ENCODE results near the gene ARPC5L.
A peak's percentile ranks its signal among the peaks of the same experiment; 100 is the strongest.

The ARPC5L gene

GRCh38 chr9:124857533-124858162, 4.3 kb upstream of the ARPC5L start:
- H3K36me3 ChIP-seq = peaks cover 44 to 56% (median 53%) of the 10 kb centered on the region in 11 experiments
- H3K4me2 ChIP-seq = peak overlapping the region in 1 of 11 experiments; percentile 97; a peak in 2 of 22 replicates
- H3K27ac ChIP-seq = no peak overlapping the region
- H3K27me3 ChIP-seq = no peaks in the 10 kb centered on the region
- no peak for TF ChIP-seq Cebpa-rat (IDR thresholded peaks at IDR 0.05)
- H3K9me3 ChIP-seq (replicated peaks in 1 of 11) = no peaks in the 10 kb centered on the region
- peaks cover 57 to 83% (median 75%) of the 10 kb centered on the region in 11 experiments for H4K20me1 ChIP-seq
- H3K4me3 ChIP-seq = no peak overlapping the region
- H3K9ac ChIP-seq = peak overlapping the region in 6 of 11 experiments; percentile 94 to 100 (median 98); a peak in 8 of 22 replicates
- peaks cover 27 to 40% (median 36%) of the 10 kb centered on the region in 10 experiments for H3K4me1 ChIP-seq

GRCh38 chr9:124858330-124859046, 3.4 kb upstream of the ARPC5L start:
- no peaks in the 10 kb centered on the region for H3K9me3 ChIP-seq (replicated peaks in 1 of 11)
- 0 out of 22 replicates have a peak overlapping the region, but pooled peaks of 1 of the 11 experiments have one; percentile 4 for H3K27ac ChIP-seq
- TF ChIP-seq Cebpa-rat (IDR thresholded peaks at IDR 0.05) = no peak
- H4K20me1 ChIP-seq = peaks cover 57 to 81% (median 75%) of the 10 kb centered on the region in 11 experiments
- peak overlapping the region; percentile 94 to 100 (median 99); a peak in 20 of 22 replicates for H3K9ac ChIP-seq
- peaks cover 32 to 43% (median 38%) of the 10 kb centered on the region in 10 experiments for H3K4me1 ChIP-seq
- peak overlapping the region; percentile 8 to 99 (median 97); a peak in 19 of 22 replicates for H3K4me2 ChIP-seq
- peak overlapping the region in 8 of 10 experiments; percentile 17 to 100 (median 93); a peak in 11 of 20 replicates for H3K4me3 ChIP-seq
- H3K27me3 ChIP-seq = no peaks in the 10 kb centered on the region
- H3K36me3 ChIP-seq = peaks cover 44 to 56% (median 53%) of the 10 kb centered on the region in 11 experiments

GRCh38 chr9:124859803-124860581, 1.9 kb upstream of the ARPC5L start:
- H3K27ac ChIP-seq = peak overlapping the region in 10 of 11 experiments; percentile 96 to 100 (median 100); a peak in 20 of 22 replicates
- H3K36me3 ChIP-seq = peaks cover 44 to 56% (median 53%) of the 10 kb centered on the region in 11 experiments
- peak overlapping the region; percentile 94 to 100 (median 99) for H3K9ac ChIP-seq
- H3K4me2 ChIP-seq = peak overlapping the region; percentile 88 to 99 (median 98)
- peak overlapping the region; percentile 84 to 100 (median 92) for H3K4me3 ChIP-seq
- H3K4me1 ChIP-seq = peaks cover 35 to 47% (median 41%) of the 10 kb centered on the region in 10 experiments
- no peak for TF ChIP-seq Cebpa-rat (IDR thresholded peaks at IDR 0.05)
- no peaks in the 10 kb centered on the region for H3K27me3 ChIP-seq
- no peaks in the 10 kb centered on the region for H3K9me3 ChIP-seq (replicated peaks in 1 of 11)
- H4K20me1 ChIP-seq = peaks cover 57 to 67% (median 66%) of the 10 kb centered on the region in 11 experiments

- H3K27ac ChIP-seq = peak overlapping the region; percentile 95 to 100 (median 99)
- TF ChIP-seq Cebpa-rat (IDR thresholded peaks at IDR 0.05) = no peak
- peaks cover 55 to 59% (median 59%) of the 10 kb centered on the region in 11 experiments for H4K20me1 ChIP-seq
Observed at GRCh38 chr9:124860582-124861341, 1.2 kb upstream of the ARPC5L start.

GRCh38 chr9:124863371-124863871, 1.5 kb downstream of the ARPC5L start:
- TF ChIP-seq Cebpa-rat (IDR thresholded peaks at IDR 0.05) = no peak
- no peaks in the 10 kb centered on the region for H3K9me3 ChIP-seq (replicated peaks in 1 of 11)
- H3K4me1 ChIP-seq = peaks cover 51 to 59% (median 54%) of the 10 kb centered on the region in 10 experiments
- H3K4me2 ChIP-seq = peak overlapping the region; percentile 66 to 97 (median 86); a peak in 19 of 22 replicates
- H3K27ac ChIP-seq = peak overlapping the region in 3 of 11 experiments; percentile 96 to 99 (median 99); a peak in 2 of 22 replicates
- H3K9ac ChIP-seq = peak overlapping the region in 7 of 11 experiments; percentile 17 to 100 (median 98); a peak in 7 of 22 replicates
- H3K36me3 ChIP-seq = peaks cover 24 to 30% (median 28%) of the 10 kb centered on the region in 11 experiments
- peaks cover 28 to 33% (median 32%) of the 10 kb centered on the region in 11 experiments for H4K20me1 ChIP-seq
- no peaks in the 10 kb centered on the region for H3K27me3 ChIP-seq
- no peak overlapping the region for H3K4me3 ChIP-seq

More at GRCh38 chr9:124860582-124861341, 1.2 kb upstream of the ARPC5L start:
- peaks cover 35 to 47% (median 41%) of the 10 kb centered on the region in 10 experiments for H3K4me1 ChIP-seq
- no peaks in the 10 kb centered on the region for H3K27me3 ChIP-seq
- no peaks in the 10 kb centered on the region for H3K9me3 ChIP-seq (replicated peaks in 1 of 11)
- H3K4me2 ChIP-seq = peak overlapping the region; percentile 88 to 99 (median 98)
- peak overlapping the region; percentile 84 to 100 (median 92) for H3K4me3 ChIP-seq
- peak overlapping the region; percentile 94 to 100 (median 99) for H3K9ac ChIP-seq
- peaks cover 44 to 56% (median 53%) of the 10 kb centered on the region in 11 experiments for H3K36me3 ChIP-seq

GRCh38 chr9:124868511-124869465, 6.9 kb downstream of the ARPC5L start:
- Histone ChIP-seq H3K27ac (peak overlapping the region; percentile 75 to 100 (median 98)), H3K9me3 (replicated peaks in 1 of 11) (no peaks in the 10 kb centered on the region), H3K9ac (peak overlapping the region; percentile 89 to 100 (median 97)), H3K4me3 (peak overlapping the region; percentile 91 to 100 (median 98)), H3K4me2 (peak overlapping the region; percentile 93 to 100 (median 98)), H4K20me1 (peaks cover 35 to 48% (median 40%) of the 10 kb centered on the region in 11 experiments; a peak in 21 of 22 replicates), H3K36me3 (peaks cover 13 to 33% (median 28%) of the 10 kb centered on the region in 11 experiments), H3K27me3 (no peaks in the 10 kb centered on the region), H3K4me1 (peaks cover 45 to 56% (median 52%) of the 10 kb centered on the region in 10 experiments)
- no peak for TF ChIP-seq Cebpa-rat (IDR thresholded peaks at IDR 0.05)

Data from BLaER1 treated with 17β-estradiol and CSF1 and Interleukin-3, amounts not matched to agents 10 nM and 100 nM (cell line).